HG02623 (cell line): ENCODE measurements around the gene HAUS7.

Source experiments
- ATAC-seq: cut with Tn5 transposase; IDR thresholded peaks from one replicate; pipeline ENCODE4 v1.9.1; 2021; ENCODE audit warnings: moderate library complexity; ENCODE audit not compliant: unreplicated experiment

HAUS7 gene

DNA sequence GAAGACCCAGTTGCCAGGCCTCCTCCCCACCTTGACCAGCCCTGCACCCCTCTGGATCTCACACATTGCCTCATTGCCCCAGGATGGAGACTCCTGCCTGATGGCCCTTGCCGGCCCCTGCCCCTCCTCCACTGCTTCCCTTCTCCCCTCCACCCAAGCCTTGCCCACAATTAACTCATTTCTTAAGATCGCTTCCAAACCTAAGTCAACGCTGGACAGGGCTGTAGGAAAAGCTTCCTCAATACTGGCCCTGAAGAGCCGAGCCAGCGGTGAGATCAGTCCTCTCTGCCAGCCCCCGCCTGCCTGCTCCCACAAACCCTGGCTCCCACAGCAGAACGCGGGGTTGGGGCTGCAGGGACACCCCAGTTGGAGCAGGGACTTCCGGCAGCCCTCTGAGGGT is 7.5 kb upstream of the HAUS7 start:
- ATAC-seq = no peak

DNA sequence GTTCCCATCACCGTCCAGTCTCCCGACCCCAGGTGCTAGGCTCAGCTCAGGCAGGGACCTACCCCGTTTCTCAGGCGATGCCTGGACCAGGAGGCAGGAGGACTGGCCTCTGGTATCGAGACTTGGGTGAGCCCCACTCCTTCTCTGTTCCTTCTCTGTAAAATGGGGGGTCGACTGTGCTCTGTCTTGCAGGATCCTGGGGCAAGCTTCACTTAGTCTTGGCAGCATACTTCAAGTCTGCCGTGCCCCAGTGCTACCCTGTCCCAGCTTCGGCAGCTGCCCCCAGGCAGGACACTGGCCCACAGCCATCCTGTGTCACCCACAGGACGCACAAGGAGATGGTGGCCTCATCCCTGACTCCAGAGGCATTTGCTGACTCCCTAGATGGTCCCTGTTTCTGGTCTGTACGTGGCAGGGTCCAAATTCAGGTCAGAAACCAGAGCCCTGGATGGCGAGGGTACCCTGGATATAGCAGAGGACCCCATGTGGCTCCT is 7.0 kb upstream of the HAUS7 start:
- no peak for ATAC-seq

DNA sequence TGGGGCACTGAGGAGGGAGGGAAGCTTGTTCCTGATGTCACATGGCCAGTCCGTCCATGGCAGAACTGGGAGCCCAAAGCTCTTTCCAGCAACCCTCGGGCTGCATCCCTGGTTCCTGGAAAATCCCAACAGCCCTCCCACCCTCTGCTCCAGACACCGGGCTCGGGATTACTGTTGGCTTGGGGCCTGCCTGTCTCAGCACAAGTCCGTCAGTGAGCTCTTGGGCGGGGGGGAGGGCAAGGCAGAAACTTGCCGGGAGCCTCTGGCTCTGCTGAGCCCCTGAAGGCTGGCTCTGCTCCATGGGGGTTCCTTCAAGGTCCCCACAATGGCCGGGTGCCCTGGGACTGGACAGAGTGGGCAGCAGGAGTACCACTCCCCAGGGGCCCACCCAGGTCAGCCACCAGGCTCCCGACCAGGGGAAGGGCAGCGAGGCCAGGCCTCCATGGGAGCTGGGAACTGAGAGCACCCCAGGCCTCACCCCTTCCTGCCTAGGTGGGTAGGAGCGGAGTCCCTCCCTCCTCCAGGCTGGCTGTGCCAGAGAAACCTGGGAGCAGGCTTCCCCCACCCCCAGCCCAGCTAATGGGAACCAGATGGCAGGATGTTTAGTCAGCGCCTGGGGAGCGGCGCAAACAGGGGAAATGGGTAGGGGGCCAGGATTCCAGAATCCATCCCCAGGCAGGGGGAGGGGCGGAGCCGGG is 6.4 kb upstream of the HAUS7 start:
- ATAC-seq = no peak

DNA sequence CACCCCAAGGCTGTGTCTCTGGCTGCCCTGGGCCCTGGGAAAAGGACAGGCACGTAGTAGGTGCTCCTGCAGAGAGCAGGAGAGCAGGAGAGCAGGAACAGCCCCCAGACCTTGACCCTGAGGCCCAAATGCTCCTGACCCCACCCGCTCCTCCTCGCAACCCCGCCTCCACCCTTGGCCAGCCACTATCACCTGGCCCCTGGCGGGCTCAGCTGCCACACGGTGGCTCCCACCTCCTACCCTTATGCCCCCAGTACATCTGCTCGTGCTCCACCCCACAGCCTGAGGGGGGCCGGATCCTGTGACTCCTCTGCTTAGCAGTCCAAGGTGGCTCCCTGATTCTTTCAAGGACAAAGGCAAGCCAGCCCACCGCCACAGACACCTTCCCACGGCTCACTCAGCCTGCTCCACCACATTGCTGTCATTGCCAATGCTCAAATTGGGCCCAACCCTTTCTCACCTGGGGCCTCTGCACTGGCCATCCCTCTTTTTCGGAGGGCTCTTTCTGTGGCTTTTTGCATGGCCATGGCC is 5.4 kb upstream of the HAUS7 start:
- ATAC-seq = no peak

DNA sequence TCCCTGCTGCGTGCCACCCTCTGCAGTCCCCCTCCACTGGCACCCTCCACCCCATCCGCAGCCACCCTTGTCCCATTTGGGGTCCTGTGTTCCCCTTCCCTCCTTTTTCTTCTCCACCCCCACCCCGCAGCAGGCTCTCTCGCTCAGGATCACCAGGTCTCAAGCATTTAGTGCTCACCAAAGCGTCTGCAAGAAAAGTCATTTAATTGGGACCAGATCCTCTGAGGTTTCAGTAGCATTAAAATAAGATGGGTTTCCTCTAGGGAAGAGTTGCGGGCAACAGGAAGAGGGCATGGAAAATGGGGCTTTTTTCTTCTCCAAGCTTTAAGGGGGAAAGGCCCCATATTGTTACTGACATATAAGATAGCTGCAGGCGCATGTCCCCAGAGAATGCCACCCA is 4.9 kb upstream of the HAUS7 start:
- no peak for ATAC-seq

DNA sequence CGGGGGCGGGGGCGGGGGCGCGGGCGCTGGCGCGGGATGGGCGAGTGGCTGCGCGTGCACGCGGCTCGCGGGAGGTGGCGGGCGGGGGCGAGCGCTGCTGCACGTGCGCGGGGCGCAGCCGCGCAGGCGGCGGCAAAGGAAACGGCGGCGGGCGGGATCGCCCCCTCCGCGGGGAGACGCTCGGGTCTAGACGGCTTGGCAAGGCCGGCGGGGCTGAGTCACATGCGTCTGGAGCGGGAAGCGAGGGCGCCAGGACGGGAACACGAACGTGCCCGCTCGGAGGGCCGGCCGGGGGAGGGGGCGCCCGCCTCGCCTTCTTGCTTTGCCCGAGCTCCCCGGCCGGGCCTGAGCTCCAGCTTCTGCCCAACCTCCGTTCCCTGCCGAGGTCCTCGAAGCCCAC is 4.3 kb upstream of the HAUS7 start:
- ATAC-seq = no peak

DNA sequence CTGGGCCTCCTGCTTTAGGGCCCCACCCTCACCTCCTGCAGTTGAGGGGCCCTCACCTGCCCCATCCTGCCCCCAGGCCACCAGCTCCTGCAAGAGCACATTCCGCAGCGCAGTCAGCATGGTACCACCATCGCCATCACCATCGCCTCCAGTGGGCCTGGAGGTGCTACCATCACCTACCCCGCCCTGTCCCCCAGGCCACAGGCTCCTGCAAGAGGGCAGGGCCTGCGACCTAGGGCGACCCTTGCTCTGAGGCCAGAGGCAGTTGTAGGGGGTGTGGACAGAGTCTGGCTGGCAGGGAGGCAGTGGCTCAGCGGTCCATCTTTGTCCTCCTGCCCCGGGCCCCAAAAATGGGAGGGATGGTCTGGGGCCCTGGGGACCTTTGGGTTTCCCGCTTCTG is 3.9 kb upstream of the HAUS7 start:
- no peak for ATAC-seq

DNA sequence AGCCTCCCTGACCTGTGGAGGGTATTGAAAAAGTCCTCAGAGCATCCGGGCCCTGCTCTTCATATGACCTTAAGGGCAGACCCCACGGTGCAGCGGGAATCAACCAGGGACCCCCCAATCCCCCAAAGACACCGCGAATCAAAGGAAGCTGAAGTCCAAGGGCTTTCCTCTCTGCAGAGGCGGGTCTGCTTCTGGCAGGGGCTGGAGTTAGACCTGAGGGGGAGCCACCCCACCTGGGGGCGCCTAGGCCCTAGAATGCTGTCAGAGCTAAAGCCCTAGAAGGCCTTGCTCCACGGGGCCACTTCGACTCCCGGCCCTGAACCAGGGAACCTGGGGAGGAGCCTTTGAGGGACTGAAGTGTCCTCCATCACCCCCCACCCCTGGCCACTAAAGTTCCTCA is 2.8 kb upstream of the HAUS7 start:
- no peak for ATAC-seq

DNA sequence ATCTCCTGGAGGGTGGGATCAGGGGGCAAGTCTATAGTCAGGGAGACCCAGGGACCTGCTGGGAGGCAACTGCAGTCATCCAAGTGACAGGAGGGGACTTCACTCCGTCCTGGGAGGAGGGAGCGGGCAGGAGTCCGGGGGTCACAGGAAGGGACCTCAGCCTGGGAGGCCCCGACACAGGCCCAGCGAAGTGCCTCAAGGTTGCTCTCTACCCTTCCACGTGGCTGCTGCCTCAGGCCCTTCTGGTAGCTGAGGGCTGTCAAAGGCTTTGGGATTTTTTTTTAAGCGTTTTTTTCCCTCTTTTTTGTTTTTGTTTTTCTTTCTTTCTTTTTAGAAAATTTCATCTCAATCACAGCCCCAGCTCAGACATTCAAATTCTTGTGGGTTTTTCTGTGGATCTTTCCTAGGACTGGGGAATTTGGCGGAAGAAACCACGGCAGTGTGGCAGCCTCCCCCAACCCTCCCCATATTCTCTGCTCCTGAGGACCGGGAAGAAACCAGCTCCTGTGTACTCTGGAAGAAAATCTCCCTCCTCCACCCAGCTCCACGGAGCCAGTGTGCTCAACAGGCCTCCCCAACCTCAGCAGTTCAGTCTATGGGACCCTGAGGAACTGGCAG is 1.4 kb upstream of the HAUS7 start:
- ATAC-seq = no peak

DNA sequence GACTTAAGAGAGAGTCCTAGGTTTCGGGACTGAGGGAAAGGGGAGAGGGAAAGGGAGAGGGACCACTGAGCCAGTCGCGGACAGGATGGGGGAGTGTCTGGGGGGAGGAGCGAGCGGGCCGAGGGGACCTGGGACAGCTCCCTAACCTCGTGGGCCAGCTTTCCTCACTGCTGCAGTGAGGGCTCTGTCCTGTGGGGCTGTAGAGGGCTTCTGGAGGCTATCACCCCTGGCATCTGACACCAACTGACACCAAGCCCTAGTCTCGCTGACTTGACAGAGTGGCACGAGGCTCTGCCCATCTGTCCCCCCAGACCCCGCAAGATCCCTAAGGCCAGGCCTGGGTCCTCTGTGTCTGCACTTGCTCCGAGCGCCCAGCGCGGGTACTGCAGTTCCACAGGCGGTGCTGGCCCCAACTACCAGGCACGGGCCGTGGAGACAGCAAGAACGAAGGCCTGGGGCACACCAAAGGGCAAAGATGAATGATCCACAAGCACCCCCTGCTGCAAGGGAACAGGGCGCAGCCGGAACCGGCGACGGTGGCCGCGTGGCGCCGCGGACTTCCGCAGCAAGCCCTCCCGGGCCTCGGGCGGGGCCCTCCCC is 465 bp downstream of the HAUS7 start:
- ATAC-seq = peak; percentile 36

DNA sequence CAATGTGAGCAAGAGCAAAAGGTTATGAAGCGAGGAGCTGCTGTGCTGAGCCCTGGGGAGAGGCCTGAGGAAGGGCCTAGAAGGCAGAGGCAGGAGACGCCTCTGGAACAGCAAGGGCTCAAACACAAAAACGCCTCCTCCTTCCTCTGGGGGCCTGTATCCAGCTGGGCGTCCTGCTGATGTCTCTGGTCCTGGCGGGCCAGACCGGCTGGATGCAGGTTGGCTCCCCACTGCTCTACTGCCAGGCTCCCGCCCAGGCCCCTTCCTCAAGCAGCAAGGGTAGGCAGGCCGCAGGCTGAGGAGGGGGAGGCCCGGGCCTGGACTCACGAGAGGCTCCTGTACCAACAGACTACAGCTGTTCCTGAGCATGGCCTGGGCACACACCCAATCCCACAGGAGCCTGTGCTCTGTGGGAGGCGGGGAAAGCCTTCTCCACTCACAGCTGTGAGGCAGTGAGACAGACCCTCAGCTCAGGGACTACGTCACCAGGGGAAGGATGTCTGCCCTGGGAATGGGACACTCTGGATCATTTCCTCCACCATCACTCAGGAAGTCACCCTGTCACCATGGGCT is 2.3 kb downstream of the HAUS7 start:
- no peak for ATAC-seq

DNA sequence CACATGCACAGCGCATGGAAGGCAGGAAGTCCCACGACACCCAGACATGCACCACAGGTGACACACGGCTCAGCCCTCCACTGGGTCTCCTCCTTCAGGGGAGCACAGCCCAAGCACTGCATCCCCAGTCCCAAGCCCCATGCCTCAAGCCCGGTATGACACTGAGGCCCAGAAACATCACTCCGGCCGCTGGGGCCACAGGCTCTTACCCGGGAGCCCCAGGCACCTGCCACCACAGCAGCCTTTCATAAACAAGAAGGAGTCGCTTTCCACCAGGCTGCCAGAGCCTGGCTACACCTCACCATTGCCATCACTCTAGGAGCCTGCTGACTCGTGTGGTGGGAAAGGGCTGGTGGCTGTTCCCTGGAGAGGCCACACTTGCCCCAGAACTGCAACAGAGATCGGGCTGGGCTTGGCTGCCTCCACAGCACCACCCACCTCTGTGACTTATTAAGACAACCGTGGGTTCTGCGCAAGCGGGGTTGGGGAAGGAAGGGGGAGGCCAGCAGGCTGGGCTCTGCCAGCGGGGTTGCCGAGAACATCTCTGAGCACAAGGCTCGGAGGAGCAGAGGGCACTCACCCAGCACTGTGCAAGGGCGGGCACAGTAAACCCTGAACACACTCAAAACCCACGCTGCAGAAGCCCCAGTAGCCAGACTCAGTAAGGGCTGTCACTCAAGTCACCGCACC is 4.5 kb downstream of the HAUS7 start:
- no peak for ATAC-seq

DNA sequence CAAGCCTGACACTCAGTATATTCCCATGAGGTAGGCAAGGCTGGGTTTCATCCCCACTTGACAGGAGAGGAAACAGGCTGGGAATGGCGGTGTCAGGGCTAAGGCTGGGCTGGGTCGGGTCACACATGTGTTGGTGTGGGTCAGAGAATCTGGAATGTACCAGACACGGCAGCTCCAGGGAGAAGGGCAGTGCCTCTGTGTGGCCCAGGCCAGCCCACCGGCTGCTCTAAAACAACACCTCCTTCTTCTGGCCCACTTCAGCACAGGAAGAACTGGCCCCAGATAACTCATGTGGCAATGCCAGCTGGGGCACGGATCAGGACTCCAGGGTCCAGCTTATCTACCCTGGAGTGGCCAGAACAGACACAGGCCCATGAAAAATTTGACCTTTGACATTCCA is 6.3 kb downstream of the HAUS7 start:
- no peak for ATAC-seq

DNA sequence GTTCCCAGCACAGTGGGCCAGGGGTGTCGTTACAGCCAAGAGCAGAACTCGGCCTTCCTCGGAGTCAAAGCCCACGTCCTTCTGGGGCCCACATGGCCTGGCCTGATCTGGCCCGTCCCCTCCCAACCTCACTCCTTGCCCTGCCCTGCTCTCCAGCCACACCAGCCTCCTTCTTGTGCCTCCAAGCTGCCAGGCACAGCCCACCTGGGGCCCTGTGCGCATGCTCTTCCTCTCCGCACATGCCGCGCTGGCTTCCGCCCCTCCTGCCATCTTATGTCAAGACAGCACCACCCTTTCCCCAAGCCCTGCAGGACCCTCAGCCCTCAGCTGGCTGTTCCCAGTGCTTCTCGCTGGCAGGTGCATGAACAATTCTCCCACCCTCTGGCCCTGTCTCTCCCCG is 6.8 kb downstream of the HAUS7 start:
- no peak for ATAC-seq

DNA sequence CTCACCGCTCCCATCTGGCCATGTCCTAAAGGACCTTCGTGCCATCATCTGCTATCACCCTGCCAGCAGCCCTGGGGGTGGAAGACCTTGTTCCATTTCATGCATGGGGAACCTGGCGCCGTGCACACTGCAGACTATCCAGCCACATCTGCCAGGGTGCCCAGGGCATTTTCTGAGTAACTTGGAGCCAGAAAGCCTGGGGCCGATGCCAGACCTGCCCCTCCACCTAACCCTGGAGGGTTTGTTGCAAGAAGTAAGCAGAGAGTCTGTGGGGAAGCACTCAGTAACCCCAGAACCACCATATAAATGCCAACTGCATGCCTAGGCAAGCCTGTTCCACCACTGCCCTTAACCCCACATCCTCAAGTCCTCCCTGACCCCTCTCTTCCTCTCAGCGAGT is 7.3 kb downstream of the HAUS7 start:
- ATAC-seq = no peak

DNA sequence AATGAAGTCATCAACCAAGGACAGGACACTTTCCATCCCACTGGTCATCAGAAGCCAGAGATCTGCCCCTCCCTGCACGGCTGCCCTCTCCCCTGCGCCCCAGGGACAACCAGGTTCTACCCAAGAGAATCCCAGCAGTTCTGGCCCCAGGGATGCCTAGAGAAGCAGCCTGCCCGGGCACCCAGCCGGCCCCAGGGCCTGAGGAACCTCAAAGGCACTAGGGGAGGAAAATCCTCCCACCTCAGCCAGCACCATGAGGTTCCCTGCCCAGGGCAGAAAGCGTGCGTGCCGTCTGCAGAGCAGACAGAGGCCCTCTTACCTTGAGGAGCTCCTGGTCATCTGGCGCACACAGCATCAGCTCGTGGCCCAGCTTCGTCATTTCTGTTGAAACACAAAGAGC is 8.1 kb downstream of the HAUS7 start:
- no peak for ATAC-seq

DNA sequence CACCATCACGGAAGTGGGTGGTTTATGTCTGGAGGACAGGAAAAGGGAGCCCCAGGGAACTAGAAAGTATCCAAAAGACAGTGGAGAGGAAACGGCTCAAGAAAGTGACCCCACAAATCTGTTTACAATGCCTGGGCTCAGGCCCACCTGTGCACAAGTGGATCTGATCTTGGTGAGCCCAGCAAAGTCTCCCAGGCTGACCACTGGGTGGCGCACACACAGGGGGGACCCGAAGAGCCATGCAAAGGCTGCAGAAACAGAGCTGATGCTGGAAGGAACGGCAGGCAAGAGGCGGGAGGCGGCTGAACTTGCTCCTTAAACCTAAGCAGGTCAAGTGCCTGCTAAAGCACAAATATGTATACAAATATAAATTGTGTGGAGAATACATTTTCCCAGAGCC is 9.6 kb downstream of the HAUS7 start:
- no peak for ATAC-seq

DNA sequence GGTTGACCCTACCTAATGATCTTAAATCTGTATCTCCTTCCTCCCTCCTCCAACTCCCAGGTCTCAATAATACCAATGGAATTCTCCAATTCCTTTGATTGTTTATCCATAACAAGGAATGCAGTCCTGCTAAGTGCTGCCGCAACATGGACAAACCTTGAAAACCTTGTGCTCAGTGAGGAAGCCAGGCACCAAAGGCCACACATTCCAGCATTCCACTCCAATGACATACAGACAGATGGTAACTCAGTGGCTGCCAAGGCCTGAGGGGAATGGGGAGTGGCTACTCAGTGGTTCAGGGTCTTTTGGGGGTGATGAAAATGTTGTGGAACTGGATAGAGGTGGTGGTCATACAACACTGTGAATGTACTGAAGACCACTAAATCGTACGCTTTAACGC is 10.4 kb downstream of the HAUS7 start:
- no peak for ATAC-seq

DNA sequence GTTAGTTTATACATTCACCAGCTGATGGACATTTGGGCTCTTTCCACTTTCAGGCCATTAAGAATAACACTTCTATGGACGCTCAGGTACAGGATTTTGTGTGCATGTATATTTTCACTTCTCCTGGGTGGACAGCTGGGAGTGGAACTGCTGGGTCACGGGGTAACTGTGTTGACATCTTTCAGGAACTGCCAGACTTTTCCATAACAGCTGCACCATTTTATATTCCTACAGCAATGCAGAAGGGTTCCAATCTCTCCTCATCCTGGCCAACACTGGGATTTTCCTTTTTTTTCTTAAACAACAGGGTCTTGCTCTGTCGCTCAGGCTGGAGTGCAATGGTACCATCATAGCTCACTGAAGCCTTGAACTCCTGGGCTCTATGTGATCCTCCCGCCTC is 11.9 kb downstream of the HAUS7 start:
- ATAC-seq = no peak

DNA sequence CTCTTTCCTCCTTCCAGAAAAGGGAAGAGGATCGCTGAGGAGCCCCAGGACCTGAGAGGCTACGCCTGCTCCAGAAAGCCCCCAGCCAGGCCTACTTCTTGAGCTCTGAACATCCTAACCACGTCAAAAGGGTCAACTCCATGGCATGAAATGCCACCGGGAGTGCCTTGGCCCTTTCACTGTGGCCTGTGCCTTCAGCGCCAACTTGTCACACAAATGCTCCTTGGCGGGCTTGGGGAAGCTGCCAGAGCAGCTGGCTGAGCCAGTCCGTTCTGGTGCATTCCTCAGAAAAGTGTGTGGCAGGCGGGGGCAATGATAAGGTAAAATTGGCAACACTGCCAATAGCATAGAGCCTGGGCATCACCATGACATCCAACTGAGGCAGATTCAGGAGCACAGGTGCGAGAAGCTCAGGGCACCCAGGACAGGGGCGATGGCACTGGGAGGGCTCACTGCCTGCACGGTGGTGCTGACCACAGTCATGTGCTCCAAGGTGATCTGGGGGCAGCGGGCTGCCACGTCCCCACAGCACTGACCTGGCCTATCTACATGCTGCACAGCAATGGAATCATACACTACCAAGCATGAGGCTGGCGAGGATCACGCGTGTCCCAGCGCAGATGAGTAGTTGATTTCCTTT is 12.4 kb downstream of the HAUS7 start:
- ATAC-seq = no peak
